ENCODE measurements around the gene SHISA9. TPM values are rescaled to one million over a fixed set of nuclear protein-coding genes. Genes with fewer than 3 reads are reported as not detected.

SHISA9 gene
- polyA plus RNA-seq, 2 of the 4 experiments (the other 2 are of a cell fraction) = 0.16 TPM; not detected in 1

- no peaks in the 10 kb centered on the region for H3K4me1 ChIP-seq
- no peak overlapping the region for H3K27ac ChIP-seq
- H3K4me2 ChIP-seq = no peak overlapping the region
- FAIRE-seq (no peak), DNase-seq (ENCODE audit: low read depth in 1 of 2, low spot score in 1 of 2) (no peak), ATAC-seq (no peak)
- ChIA-PET POLR2A (no interaction called here), CTCF (interaction anchor here (2.1 kb wide), 1 partner anchor 15 kb away, joined by 4 read pairs; no protein-coding TSS in a partner anchor)
- TF ChIP-seq EHF (CRISPR knock-in tag; IDR thresholded peaks at IDR 0.05) (no peak), JUN (IDR thresholded peaks at IDR 0.05) (no peak), SREBF2 (IDR thresholded peaks at IDR 0.05) (no peak), PHF8 (IDR thresholded peaks at IDR 0.05; ENCODE audit: borderline replicate concordance, low read depth) (no peak), CBX8 (IDR thresholded peaks at IDR 0.05) (no peak), ESRRA (IDR thresholded peaks at IDR 0.05; ENCODE audit: borderline replicate concordance, low read length) (no peak), RNF2 (IDR thresholded peaks at IDR 0.05; ENCODE audit: borderline replicate concordance, low read depth) (no peak), CEBPB (IDR thresholded peaks at IDR 0.05) (no peak), HOXA7 (CRISPR knock-in tag; IDR thresholded peaks at IDR 0.05) (no peak), MAX (IDR thresholded peaks at IDR 0.05) (no peak), ZSCAN20 (CRISPR knock-in tag; IDR thresholded peaks at IDR 0.05) (no peak), BHLHE40 (IDR thresholded peaks at IDR 0.05; ENCODE audit: low read depth, low read length) (no peak), GATA3 (IDR thresholded peaks at IDR 0.05; ENCODE audit: borderline replicate concordance) (no peak), HOXB13 (CRISPR knock-in tag; IDR thresholded peaks at IDR 0.05; ENCODE audit: low read depth) (no peak), NPAS2 (CRISPR knock-in tag; IDR thresholded peaks at IDR 0.05; ENCODE audit: borderline replicate concordance) (no peak), RFX5 (IDR thresholded peaks at IDR 0.05) (no peak), ZFP36 (IDR thresholded peaks at IDR 0.05; ENCODE audit: borderline replicate concordance, partially characterized antibody) (no peak)
- H3K9me3 ChIP-seq = no peaks in the 10 kb centered on the region
- no peak overlapping the region for H3K4me3 ChIP-seq
- 1% methylated on average over 5 of the region's 5 CpGs for whole genome bisulfite sequencing (ENCODE audit: missing lambda C conversion rate)
Observed at GRCh38 chr16:13041646-13042290, 140.4 kb downstream of the SHISA9 start.

GRCh38 chr16:13042291-13042685 is 140.9 kb downstream of the SHISA9 start:
- FAIRE-seq = no peak
- Histone ChIP-seq H3K27ac (no peak overlapping the region), H3K9me3 (no peaks in the 10 kb centered on the region), H3K4me1 (no peaks in the 10 kb centered on the region), H3K4me2 (no peak overlapping the region), H3K4me3 (no peak overlapping the region)
- no peak for TF ChIP-seq POLR2A (IDR thresholded peaks at IDR 0.05; ENCODE audit: low read length)
- no peak for DNase-seq (ENCODE audit: low read depth in 1 of 2, low spot score in 1 of 2)
- ATAC-seq = no peak
- CTCF ChIA-PET = no interaction called here
- POLR2A ChIA-PET = no interaction called here

- ChIA-PET CTCF (interaction anchor here (0.9 kb wide), 1 partner anchor 12 kb away, joined by 5 read pairs; no protein-coding TSS in a partner anchor), POLR2A (no interaction called here)
- Histone ChIP-seq H3K4me1 (no peaks in the 10 kb centered on the region), H3K9me3 (peaks cover 6% of the 10 kb centered on the region; the same call in 1 of the 3 replicates), H3K4me2 (no peak overlapping the region), H3K4me3 (no peak overlapping the region), H3K27ac (no peak overlapping the region)
- ATAC-seq (no peak), DNase-seq (ENCODE audit: low read depth in 1 of 2, low spot score in 1 of 2) (no peak), FAIRE-seq (no peak)
- 9% methylated on average over 3 of the region's 3 CpGs for WGBS (ENCODE audit: missing lambda C conversion rate)
- no peak for TF ChIP-seq CBX2 (IDR thresholded peaks at IDR 0.05; ENCODE audit: borderline replicate concordance, low read depth)
- TF ChIP-seq HES2 (IDR thresholded peaks at IDR 0.05) = no peak
- TF ChIP-seq PHF8 (IDR thresholded peaks at IDR 0.05; ENCODE audit: borderline replicate concordance, low read depth) = no peak
- TF ChIP-seq USF2 (IDR thresholded peaks at IDR 0.05) = no peak
- no peak for TF ChIP-seq CBX8 (IDR thresholded peaks at IDR 0.05)
- no peak for TF ChIP-seq FOSL2 (IDR thresholded peaks at IDR 0.05)
- no peak for TF ChIP-seq FOSL2 (CRISPR knock-in tag; IDR thresholded peaks at IDR 0.05)
- no peak for TF ChIP-seq TFCP2L1 (CRISPR knock-in tag; IDR thresholded peaks at IDR 0.05)
- TF ChIP-seq CTCF (IDR thresholded peaks at IDR 0.05) = no peak
- TF ChIP-seq FOXS1 (CRISPR knock-in tag; IDR thresholded peaks at IDR 0.05) = no peak
- TF ChIP-seq KDM5A (IDR thresholded peaks at IDR 0.05) = no peak
- TF ChIP-seq HOXB13 (CRISPR knock-in tag; IDR thresholded peaks at IDR 0.05; ENCODE audit: low read depth) = no peak
- TF ChIP-seq TP53 (CRISPR knock-in tag; IDR thresholded peaks at IDR 0.05) = no peak
Observed at GRCh38 chr16:13046061-13046821, 144.8 kb downstream of the SHISA9 start.

Data from A549 (cell line).